H9 (cell line): Measurements from ENCODE around the gene DMRT3. TPM values are rescaled to one million over a fixed set of nuclear protein-coding genes. Genes with fewer than 3 reads are reported as not detected.

Experiments
- DNase-seq: peaks from one replicate; pipeline ENCODE4 v3.0.0-alpha.2; 2017
- H2AFZ ChIP-seq: one replicate; pipeline ENCODE4 v1.6.1; 2013; ENCODE audit warnings: mild to moderate bottlenecking, low read length, control low read depth, moderate library complexity
- H2AK5ac ChIP-seq: 2 replicates; pipeline ENCODE4 v1.6.1; 2013; ENCODE audit warnings: low read length, control low read depth, mixed read lengths; ENCODE audit not compliant: insufficient read length
- H2BK120ac ChIP-seq: one replicate; pipeline ENCODE4 v1.6.1; 2013; ENCODE audit warnings: low read depth, mild to moderate bottlenecking, low read length, control low read depth, inconsistent platforms; ENCODE audit not compliant: poor library complexity, severe bottlenecking
- H2BK12ac ChIP-seq: 2 replicates; pipeline ENCODE4 v1.6.1; 2013; ENCODE audit warnings: low read length, control low read depth, mixed read lengths, low read depth; ENCODE audit not compliant: insufficient read length
- H2BK15ac ChIP-seq: 2 replicates; pipeline ENCODE4 v1.6.1; 2013; ENCODE audit warnings: low read depth, low read length, control low read depth
- H2BK20ac ChIP-seq: one replicate; pipeline ENCODE4 v1.6.1; 2013; ENCODE audit warnings: low read depth, mild to moderate bottlenecking, low read length, control low read depth, inconsistent platforms; ENCODE audit not compliant: poor library complexity, severe bottlenecking
- H2BK5ac ChIP-seq: 2 replicates; pipeline ENCODE4 v1.6.1; 2013; ENCODE audit warnings: low read length, control low read depth, mixed read lengths; ENCODE audit not compliant: insufficient read length
- H3K14ac ChIP-seq: 2 replicates; pipeline ENCODE4 v1.6.1; 2013; ENCODE audit warnings: low read length, control low read depth; ENCODE audit not compliant: insufficient read depth
- H3K18ac ChIP-seq: 2 replicates; pipeline ENCODE4 v1.6.1; 2013; ENCODE audit warnings: low read depth, mild to moderate bottlenecking, mixed read lengths, low read length, control low read depth; ENCODE audit not compliant: insufficient read length
- H3K23ac ChIP-seq: 2 replicates; pipeline ENCODE4 v1.6.1; 2013; ENCODE audit warnings: low read length, control low read depth, mixed read lengths, low read depth; ENCODE audit not compliant: insufficient read length
- H3K23me2 ChIP-seq: 2 replicates; pipeline ENCODE4 v1.6.1; 2013; ENCODE audit warnings: low read depth, mild to moderate bottlenecking, mixed read lengths, low read length, control low read depth; ENCODE audit not compliant: insufficient read length, poor library complexity, severe bottlenecking
- H3K27ac ChIP-seq: 2 replicates; pipeline ENCODE4 v1.5.1; 2013; ENCODE audit warnings: low read length, control low read depth, mixed read lengths, low read depth; ENCODE audit not compliant: insufficient read length
- H3K27me3 ChIP-seq: 2 replicates; pipeline ENCODE4 v1.6.1; 2013; ENCODE audit warnings: low read length, control low read depth, inconsistent platforms; ENCODE audit not compliant: insufficient read depth
- H3K4ac ChIP-seq: 2 replicates; pipeline ENCODE4 v1.6.1; 2013; ENCODE audit warnings: low read depth, mild to moderate bottlenecking, control low read depth, inconsistent platforms, low read length, moderate library complexity
- H3K4me1 ChIP-seq: 2 replicates; pipeline ENCODE4 v1.6.1; 2013; ENCODE audit warnings: low read length, control low read depth, inconsistent platforms; ENCODE audit not compliant: insufficient read depth
- H3K4me2 ChIP-seq: 2 replicates; pipeline ENCODE4 v1.6.1; 2013; ENCODE audit warnings: low read length, control low read depth, mixed read lengths; ENCODE audit not compliant: insufficient read length, insufficient read depth
- H3K56ac ChIP-seq: 2 replicates; pipeline ENCODE4 v1.6.1; 2013; ENCODE audit warnings: low read depth, mild to moderate bottlenecking, mixed read lengths, low read length, control low read depth; ENCODE audit not compliant: insufficient read length
- H3K79me1 ChIP-seq: 2 replicates; pipeline ENCODE4 v1.6.1; 2013; ENCODE audit warnings: low read depth, mild to moderate bottlenecking, moderate library complexity, low read length, control low read depth, inconsistent platforms; ENCODE audit not compliant: insufficient read depth, poor library complexity, severe bottlenecking
- H3K79me2 ChIP-seq: 2 replicates; pipeline ENCODE4 v1.6.1; 2013; ENCODE audit warnings: low read length, control low read depth, inconsistent platforms; ENCODE audit not compliant: insufficient read depth
- H3K9ac ChIP-seq: 2 replicates; pipeline ENCODE4 v1.6.1; 2013; ENCODE audit warnings: low read length, control low read depth, mixed read lengths; ENCODE audit not compliant: insufficient read length; ENCODE audit errors: extremely low read depth
- H3K9me3 ChIP-seq: one replicate; pipeline ENCODE4 v1.6.1; 2013; ENCODE audit warnings: low read depth, low read length, inconsistent platforms; ENCODE audit not compliant: control insufficient read depth
- H3T11ph ChIP-seq: one replicate; pipeline ENCODE4 v1.6.1; 2013; ENCODE audit warnings: mild to moderate bottlenecking, low read length, control low read depth, inconsistent platforms
- H4K20me1 ChIP-seq: one replicate; pipeline ENCODE4 v1.6.1; 2013; ENCODE audit not compliant: control insufficient read depth, insufficient read length, insufficient read depth
- H4K5ac ChIP-seq: 2 replicates; pipeline ENCODE4 v1.6.1; 2013; ENCODE audit warnings: low read depth, mild to moderate bottlenecking, mixed read lengths, low read length, control low read depth; ENCODE audit not compliant: insufficient read length
- H4K8ac ChIP-seq: replicated peaks from 2 replicates; pipeline ENCODE4 v1.6.1; 2013; ENCODE audit warnings: low read length, control low read depth, mixed read lengths, low read depth; ENCODE audit not compliant: insufficient read length
- H4K91ac ChIP-seq: 2 replicates; pipeline ENCODE4 v1.6.1; 2013; ENCODE audit warnings: low read depth, mild to moderate bottlenecking, moderate library complexity, mixed read lengths, low read length, control low read depth; ENCODE audit not compliant: insufficient read length
- H3K27ac Mint-ChIP-seq, 3 experiments: 2 replicates in 2 of 3; 3 replicates in 1 of 3; pipeline ENCODE4 v1.8.0; 2020 to 2021; ENCODE audit warnings: mixed read lengths in 3 of 3, mild to moderate bottlenecking in 1 of 3, moderate library complexity in 1 of 3
- H3K27me3 Mint-ChIP-seq: 2 replicates; pipeline ENCODE4 v1.8.0; 2021; ENCODE audit warnings: low read depth, mild to moderate bottlenecking, moderate library complexity, mixed read lengths
- H3K36me3 Mint-ChIP-seq, 3 experiments: 2 replicates in 2 of 3; 3 replicates in 1 of 3; pipeline ENCODE4 v1.8.0; 2020 to 2021; ENCODE audit warnings: low read depth in 3 of 3, mixed read lengths in 3 of 3; ENCODE audit not compliant: insufficient read depth in 1 of 3
- H3K4me1 Mint-ChIP-seq, 2 experiments: 2 replicates each; pipeline ENCODE4 v1.8.0; 2020; ENCODE audit warnings: mixed read lengths in 2 of 2
- H3K4me3 Mint-ChIP-seq, 2 experiments: 2 replicates in 1 of 2; 3 replicates in 1 of 2; pipeline ENCODE4 v1.8.0; 2020 to 2021; ENCODE audit warnings: mild to moderate bottlenecking in 2 of 2, mixed read lengths in 2 of 2, moderate library complexity in 1 of 2
- H3K9me3 Mint-ChIP-seq, 2 experiments: 2 replicates in 1 of 2; 3 replicates in 1 of 2; pipeline ENCODE4 v1.8.0; 2020; ENCODE audit warnings: mild to moderate bottlenecking in 2 of 2, mixed read lengths in 2 of 2, moderate library complexity in 1 of 2
- WGBS: extraction: QIAGEN DNeasy Blood & Tissue Kit; methylation state at CpG from one replicate; pipeline ENCODE4 v1.1.7; 2013; ENCODE audit warnings: missing lambda C conversion rate, low lambda C conversion rate, mixed read lengths; ENCODE audit not compliant: insufficient read length; ENCODE audit errors: extremely low coverage; 5-methylcytosine and 5-hydroxymethylcytosine counted together
- total RNA-seq: library from RNA; stranded (reverse); gene quantifications from 2 replicates; pipeline ENCODE4 v1.2.1, GENCODE V29; 2021
- TF ChIP-seq, protein P1 (sequence below): fragments of 200-600 bp; sonication (generic); conservative IDR thresholded peaks from 3 replicates; pipeline ENCODE4 v1.8.0; 2021; ENCODE audit warnings: antibody characterized with exemption, mild to moderate bottlenecking

The DMRT3 gene
- total RNA-seq, 1 experiment from 2014 or later: not detected

GRCh38 chr9:995781-996180 is 19.3 kb downstream of the DMRT3 start:
- Mint-ChIP-seq H3K27me3 (peaks cover 49% of the 10 kb centered on the region), H3K4me1 (no peaks in the 10 kb centered on the region), H3K9me3 (peaks cover 35 to 44% of the 10 kb centered on the region in 2 experiments), H3K4me3 (no peak overlapping the region), H3K36me3 (peaks cover 2 to 15% (median 10%) of the 10 kb centered on the region in 3 experiments; a peak in 5 of 7 replicates), H3K27ac (no peak overlapping the region)
- no peak for DNase-seq
- H2BK5ac ChIP-seq: no peak overlapping the region
- no peaks in the 10 kb centered on the region for H3K4me1 ChIP-seq
- H3K79me2 ChIP-seq: no peaks in the 10 kb centered on the region
- H3K9ac ChIP-seq: no peak overlapping the region
- no peak overlapping the region for H2BK120ac ChIP-seq
- no peak overlapping the region for H3K56ac ChIP-seq
- H3K27me3 ChIP-seq: no peaks in the 10 kb centered on the region
- H3K23me2 ChIP-seq: no peaks in the 10 kb centered on the region
- no peak overlapping the region for H4K91ac ChIP-seq
- no peak overlapping the region for H3K27ac ChIP-seq
- no peak overlapping the region for H4K5ac ChIP-seq
- no peak overlapping the region for H3T11ph ChIP-seq
- H2AFZ ChIP-seq: no peak overlapping the region
- H3K14ac ChIP-seq: no peak overlapping the region
- no peaks in the 10 kb centered on the region for H4K20me1 ChIP-seq
- no peak overlapping the region for H2AK5ac ChIP-seq
- no peak overlapping the region for H4K8ac ChIP-seq
- no peak overlapping the region for H3K18ac ChIP-seq
- H3K23ac ChIP-seq: no peak overlapping the region
- peaks cover 19% of the 10 kb centered on the region for H3K9me3 ChIP-seq
- no peak overlapping the region for H2BK20ac ChIP-seq
- H3K4ac ChIP-seq: no peak overlapping the region
- TF ChIP-seq, protein P1, sequence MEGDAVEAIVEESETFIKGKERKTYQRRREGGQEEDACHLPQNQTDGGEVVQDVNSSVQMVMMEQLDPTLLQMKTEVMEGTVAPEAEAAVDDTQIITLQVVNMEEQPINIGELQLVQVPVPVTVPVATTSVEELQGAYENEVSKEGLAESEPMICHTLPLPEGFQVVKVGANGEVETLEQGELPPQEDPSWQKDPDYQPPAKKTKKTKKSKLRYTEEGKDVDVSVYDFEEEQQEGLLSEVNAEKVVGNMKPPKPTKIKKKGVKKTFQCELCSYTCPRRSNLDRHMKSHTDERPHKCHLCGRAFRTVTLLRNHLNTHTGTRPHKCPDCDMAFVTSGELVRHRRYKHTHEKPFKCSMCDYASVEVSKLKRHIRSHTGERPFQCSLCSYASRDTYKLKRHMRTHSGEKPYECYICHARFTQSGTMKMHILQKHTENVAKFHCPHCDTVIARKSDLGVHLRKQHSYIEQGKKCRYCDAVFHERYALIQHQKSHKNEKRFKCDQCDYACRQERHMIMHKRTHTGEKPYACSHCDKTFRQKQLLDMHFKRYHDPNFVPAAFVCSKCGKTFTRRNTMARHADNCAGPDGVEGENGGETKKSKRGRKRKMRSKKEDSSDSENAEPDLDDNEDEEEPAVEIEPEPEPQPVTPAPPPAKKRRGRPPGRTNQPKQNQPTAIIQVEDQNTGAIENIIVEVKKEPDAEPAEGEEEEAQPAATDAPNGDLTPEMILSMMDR: no peak
- no peaks in the 10 kb centered on the region for H3K79me1 ChIP-seq
- H2BK15ac ChIP-seq: no peak overlapping the region
- WGBS: no CpG with 5 or more reads among the region's 3 CpGs
- no peak overlapping the region for H3K4me2 ChIP-seq
- H2BK12ac ChIP-seq: no peak overlapping the region
